GM19397 (cell line): ENCODE data around the gene FOXN1.
A peak's percentile ranks its signal among the peaks of the same experiment; 100 is the strongest.
"Not testable (repeated sequence)": the region's sequence is repeated elsewhere in the genome, so short reads cannot be mapped to it uniquely, and the experiment has no call there.

ENCODE experiments used
- ATAC-seq: cut with Tn5 transposase; IDR thresholded peaks from one replicate; pipeline ENCODE4 v1.9.1; 2021; ENCODE audit warnings: mild to moderate bottlenecking, moderate library complexity; ENCODE audit not compliant: unreplicated experiment

FOXN1 gene

DNA sequence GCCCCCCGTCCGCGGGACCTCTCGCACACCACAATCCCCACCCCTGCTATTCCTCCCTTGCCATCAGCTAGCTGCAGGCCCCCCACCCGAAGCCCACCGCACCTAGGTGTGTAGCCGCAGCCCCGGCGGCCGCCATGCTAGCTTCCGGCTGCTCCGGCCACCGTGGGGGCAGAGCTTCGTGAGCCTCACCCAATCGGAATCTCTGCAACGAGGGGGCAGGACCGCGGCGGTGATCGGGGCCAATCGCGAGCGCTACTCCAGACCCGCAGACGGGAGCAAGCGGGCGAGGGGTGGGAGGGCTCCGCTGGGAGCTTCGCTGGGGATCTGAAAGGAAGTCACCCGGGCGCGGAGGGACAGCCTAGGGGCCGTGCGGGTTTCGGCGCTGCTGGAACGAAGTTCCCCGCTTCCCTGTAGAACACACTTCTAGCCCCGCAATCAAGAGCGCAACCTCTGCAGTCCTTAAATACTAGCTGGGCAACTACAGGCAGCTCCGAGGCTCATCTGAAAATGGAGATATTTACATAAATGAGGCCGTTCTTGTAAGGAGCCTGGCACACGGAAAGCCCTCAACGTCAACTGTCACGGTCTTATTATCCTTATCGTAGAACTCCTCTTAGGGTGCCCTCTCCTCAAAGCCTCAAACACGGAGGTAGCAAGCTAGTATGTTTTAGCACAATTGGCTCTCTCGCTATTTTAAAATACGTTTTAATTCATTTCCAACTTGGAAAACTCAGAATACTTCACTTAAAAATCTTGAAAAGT is 65.4 kb downstream of the FOXN1 start, which contains the start of gene PIGS:
TSS of gene PIGS (minus strand) at position 164 of the 762 bp plus-strand sequence. CDS start at position 136, 28 bp downstream.
- peak; percentile 91 for ATAC-seq

DNA sequence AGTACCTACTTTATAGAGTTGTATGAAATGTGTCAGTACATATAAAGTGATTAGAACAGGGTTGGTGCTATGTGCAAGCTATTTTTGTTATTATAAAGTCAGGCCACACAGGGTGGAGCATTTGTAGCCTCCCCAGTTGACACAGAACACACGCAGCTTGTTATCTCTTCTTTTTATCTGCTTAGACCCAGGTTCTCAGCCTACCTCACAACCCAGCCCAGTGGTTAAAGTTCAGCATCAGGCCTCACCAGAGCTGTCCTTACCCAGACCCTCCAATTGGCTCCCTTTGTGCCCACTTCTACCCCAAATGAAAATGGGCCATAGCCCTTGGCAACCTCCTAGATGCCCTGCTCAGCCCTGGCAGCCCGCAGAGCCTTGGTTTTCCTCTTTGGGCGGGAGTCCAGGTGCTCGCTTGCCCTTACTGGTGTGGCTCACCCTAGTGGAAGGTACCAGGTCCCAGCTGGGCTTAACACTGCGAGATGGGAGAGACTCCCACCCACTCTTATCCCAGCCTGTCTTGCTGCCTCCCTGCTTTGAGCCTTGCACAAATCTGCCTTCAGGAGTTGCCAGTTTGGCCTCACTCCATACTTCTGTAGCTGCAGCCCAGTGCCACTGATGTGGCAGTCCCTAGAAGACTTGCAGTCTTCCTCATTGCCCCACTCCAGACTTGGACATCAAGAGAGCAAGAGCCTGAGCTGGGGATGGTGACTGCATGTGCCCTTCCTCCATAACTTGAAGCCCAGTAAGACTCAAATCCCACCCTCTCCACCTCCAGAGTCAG is 66.3 kb downstream of the FOXN1 start:
- no peak for ATAC-seq

DNA sequence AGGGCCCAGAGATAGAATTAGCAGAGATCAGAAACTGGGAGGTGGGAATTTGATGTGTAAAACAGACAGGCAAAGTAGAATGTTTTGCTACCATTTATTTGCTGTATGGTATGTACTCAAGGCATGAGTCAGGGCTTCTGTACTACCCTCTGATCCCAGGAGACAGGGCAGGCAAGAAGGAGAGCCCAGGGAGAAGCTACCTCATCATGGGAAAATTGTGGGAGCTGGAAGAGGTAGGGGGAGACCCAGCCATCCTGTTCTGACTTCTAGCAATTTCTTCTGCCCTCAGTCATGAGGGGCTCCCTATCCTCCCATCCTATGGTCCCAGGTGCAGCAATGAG is 66.9 kb downstream of the FOXN1 start:
- ATAC-seq, result no peak

DNA sequence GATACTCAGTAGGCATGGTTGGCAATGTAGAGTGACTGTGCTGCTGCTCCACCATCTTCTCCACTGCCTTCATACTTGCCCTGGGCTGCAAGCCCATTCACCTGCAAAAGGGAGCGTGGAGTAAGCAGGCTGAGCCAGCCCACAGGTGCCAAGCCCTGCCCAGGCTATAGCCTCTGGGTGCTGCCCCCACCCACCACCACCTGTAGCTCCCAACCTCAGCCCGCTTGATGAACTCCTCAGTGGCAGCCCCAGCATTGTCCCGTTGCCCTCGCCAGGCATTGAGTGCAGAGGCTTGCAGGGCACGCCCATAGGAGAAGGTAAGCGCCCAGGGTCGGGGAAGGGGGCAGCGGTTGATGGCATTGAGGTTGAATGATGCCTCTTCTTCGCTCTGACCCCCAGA is 67.4 kb downstream of the FOXN1 start:
- ATAC-seq, result no peak

DNA sequence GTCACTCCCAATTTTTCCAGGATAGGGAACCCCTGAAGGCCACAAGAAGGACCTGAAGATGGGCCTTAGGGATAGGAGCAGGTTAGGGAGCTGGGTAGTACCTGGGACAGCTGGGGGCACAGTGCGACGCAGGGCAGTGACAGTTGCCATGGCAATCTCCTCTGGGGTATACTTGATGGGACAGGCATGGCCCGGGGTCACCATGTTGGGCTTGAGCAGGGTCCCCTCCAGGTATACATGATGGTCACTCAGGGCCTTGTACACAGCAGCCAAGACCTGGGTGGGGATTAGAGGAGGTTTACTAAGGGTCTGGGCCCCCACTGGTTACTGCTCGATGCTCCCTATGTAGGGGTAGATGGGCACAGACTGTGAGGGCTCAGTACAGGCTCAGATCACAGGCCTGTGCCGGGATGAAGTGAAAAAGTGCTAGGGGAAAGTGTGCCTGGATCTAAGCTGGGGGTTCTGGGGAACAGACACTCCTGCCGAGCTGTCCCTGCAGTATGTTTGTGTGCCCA is 67.9 kb downstream of the FOXN1 start:
- ATAC-seq, result no peak

DNA sequence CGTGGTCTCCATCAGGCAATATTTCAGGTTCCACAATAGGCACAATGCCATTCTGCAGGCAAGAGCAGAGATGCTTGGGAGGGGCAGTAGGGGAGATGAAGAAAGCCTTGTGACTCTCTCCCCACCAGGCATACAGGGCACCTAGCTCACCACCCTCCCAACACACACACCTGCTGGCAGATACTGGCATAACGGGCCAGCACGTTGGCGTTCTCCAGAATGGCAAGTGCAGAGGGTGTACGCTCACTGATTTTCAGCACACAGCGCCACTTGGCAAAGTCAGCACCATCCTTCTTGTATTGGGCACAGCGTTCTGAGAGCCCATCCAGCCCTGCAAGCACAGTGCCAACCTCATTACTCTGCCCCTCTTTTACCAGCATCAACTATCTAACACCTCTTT is 68.4 kb downstream of the FOXN1 start:
- no peak for ATAC-seq

DNA sequence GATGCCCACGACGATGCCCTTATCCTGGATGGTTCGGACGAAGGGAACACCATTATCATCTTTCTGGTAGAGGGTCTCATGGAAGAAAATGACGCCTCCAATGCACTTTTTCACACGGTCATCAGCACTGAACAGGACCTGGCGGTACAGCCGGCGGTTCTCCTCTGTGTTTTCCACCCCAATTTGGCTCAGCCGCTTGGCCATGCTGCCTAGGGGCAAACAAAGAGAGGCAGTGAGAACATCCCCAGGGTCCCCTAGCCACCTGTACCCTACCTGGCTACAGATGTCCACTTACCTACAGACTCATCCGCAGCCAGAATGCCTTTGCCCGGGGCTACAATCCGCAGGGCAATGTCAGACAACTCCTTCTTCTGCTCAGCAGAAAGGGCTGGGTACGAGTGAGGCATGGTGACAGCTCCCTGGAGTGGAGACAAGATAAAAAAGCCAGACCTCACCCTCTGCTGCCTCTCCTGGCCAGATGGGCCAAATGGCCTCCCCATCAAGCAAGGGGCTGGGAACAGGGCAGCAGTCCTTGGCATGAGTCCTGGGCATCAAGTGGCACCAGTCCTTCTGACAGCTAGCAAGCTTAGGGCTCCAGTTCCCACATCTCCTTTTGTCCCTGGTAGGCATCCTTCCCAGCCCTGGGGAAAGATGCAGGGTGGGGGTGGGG is 69.1 kb downstream of the FOXN1 start:
- ATAC-seq, result no peak

DNA sequence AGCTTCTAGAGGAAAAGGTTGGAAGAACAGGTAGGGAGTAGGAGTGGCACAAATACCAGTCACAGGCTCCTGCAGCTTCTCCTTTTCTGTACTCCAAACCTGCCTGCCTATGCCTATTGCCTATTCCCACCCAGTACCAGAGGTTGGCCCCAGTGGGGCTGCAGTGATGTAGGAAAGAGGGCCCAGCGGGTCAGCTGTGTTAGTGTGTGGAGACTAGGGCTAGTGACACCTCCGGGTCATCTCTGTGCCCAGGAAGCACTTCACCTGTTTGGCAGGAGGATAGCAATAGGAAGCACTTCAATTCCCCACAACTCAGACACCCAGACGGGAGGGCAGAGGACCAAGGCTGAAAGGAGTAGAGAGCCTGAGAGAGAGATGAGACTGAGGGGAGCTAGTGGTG is 69.9 kb downstream of the FOXN1 start:
- ATAC-seq, result not testable (repeated sequence)

DNA sequence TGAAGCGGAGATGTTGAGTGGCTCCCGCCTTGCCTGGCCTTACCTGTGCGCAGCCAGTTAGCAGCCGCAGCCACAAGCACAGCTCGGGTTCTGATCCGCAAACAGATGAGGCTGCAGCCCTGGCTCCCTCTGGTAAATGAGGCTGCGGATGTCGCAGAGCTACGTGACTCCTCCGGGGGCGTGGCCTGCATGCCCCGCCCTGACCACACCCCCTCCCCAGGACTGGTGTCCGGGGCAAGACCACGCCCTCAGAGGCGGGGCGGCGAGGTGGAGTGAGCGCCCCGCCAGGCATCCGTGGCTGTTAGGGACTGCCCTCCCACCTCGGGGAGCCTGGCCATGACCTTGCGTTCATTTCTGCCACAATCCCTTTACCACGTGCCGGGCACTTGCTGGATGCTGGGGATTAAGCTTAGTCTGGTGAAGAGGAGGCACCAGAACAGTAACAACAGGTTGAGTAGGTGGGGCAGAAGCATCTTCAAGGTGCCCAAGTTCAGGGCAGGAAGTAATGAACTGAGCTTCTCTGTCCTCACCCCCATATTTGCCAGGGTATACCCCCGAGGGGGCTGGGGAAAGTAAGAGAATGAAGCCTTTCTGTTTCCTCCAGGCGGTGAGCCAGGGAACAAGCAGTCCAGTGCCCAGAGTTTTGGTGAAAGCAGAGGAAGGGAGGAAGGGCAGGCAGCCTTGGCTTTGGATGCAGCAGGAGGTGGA is 70.8 kb downstream of the FOXN1 start, which contains the start of gene ALDOC:
TSS of gene ALDOC (minus strand) at position 138 of the 708 bp plus-strand sequence. CDS start 1,363 bp downstream, outside the sequence.
- peak; percentile 90 for ATAC-seq

DNA sequence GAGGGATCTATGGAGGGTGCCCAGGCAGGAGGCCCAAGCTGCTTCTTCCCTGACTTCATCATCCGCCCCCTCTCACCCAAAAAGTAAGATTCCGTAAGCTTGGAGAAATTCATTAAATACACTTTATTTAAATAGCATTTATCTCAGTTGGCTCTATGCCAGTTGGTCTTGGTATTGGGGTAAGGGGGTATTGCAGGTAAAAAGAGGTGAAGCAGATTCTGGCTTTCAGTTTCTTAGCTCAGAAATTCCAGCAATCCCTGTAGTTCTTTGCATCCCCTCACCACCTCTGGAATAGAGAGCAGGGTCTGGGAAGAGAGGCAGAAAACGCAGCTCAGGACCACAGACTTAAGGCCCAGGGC is 71.3 kb downstream of the FOXN1 start:
- no peak for ATAC-seq

DNA sequence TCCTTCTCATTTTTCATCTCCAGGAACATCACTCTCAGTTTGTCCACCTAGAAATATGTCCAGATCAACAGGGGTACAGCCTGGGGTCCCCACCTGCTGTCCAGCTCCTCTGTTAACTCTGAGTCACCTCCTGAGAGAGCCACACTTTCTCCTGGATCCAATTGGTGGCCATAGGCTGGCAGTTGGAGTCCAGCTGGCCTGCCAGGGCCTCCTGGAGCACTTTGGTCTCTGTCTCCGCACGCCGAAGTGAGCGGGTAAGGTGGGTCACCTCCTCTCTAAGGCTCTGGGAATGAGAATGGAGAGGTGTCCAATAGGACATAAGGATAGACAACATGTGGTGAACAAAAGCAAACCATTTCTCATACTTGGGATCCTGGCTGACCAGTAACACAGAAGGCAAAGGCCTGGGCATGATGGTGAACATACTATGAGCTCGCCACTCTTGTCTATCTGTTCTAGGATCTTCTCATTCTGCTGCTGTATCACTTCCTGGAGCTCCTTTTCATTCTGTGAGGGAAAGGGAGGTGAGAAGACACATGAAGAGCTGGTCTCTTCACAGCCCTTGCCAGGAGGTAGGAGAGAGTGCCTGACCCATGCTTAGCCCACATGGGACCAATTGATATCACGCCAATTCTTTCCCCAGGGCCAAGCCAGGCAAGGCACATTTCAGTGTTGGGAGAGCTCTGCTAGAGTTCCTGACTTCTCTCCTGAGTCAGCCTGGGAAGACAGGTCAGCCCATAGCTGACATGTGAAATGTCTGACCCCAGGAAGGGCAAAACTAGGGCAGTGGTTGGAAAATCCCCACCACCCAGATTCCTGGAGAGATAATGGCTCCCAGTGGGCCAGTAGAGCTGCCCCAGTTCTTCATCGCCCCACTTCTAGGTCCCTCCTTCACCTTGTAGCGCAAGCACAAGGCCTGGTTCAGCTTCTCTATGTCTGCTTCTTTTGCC is 72.4 kb downstream of the FOXN1 start:
- ATAC-seq, result no peak

DNA sequence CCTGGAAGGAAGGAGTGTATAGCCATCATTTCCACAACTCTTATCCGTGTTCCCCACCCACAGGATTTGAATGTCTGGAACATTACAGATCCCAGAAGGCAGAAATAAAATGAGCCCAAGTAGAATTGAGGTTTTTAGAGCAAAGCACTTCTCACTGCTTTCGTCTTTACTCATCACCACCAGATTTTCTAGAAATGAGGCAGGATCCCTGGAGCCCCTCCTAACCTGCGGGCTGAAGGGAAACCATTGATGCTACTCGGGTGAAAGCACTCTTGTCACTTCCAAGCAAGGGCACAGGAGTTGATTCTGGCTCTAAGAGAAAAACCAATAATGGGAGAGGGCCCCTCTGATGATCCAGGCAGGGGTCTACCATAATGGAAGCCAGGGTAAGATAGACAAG is 73.4 kb downstream of the FOXN1 start:
- no peak for ATAC-seq

DNA sequence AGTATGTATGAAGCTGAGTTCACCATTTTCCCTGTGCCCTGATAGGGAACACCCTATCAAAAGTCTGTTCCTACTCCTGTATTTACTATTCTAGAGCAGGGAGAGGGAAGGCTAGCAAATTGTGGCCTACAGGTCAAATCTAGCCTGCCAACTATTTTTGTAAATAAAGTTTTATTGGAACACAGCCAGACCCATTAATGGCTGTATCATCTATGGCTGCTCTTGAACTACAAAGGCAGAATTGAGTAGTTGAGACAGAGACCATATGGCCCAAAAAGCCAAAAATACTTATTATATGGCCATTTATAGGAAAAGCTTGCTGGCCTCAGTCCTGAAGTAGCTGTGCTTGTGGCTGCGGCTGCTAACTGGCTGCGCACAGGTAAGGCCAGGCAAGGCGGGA is 74.8 kb downstream of the FOXN1 start:
- ATAC-seq, result no peak

DNA sequence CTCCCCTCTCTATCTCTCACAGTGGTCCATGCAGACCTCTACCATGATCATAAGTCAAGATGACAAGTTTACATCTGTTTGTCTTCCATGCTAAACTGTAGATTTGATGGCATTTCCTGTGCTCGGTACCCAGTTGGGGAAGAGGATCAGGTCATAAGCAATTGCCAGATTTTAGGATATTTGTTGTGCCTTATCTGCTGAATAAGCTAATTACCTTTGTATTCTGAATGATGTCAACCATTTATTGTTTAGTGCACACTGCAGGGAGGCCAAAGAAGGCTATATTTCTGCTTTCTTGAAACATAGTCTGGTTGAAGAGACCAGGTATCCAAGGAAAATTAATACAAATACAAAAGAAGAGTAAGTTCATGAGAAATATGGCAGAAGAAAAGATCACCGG is 76.4 kb downstream of the FOXN1 start:
- ATAC-seq, result no peak

DNA sequence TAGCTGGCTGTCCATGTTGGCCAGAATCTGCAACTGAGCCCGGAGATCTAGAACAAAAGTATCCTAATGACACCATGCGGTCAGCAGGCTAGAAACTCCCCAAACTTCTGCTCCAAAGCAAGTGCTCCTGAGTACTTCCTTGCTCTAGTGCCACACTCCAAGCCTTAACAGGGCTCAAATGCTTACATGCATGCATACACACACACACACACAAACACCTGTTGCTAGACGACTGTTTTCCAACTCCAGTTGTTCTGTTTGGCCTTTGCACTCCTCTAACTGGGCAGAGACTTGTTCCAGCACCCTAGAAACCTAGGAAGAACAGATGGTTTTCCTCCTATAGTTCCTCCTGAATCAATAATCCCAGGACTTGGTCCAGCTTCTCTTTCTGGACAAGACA is 78.3 kb downstream of the FOXN1 start:
- ATAC-seq, result no peak

DNA sequence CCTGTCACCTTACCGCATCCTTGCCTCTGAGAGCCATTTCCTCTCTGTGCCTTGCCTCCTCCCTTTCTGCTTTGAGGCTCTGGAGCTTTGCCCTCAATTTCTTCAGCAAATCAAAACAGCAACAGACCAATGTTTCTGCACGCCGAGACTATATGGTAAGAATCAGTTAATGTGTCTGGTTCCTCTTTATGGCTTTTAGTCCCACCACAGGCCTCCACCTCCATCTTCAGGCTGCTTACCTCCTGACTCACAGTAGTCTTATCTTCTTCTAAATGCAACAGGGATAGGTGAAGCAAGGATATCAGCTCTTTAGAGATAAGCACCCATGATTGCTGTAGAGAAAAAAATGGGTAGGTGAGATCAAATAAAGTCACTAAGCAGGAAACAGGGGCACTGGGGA is 79.7 kb downstream of the FOXN1 start:
- no peak for ATAC-seq
